GM12892 (cell line): ENCODE measurements around the gene ITIH4.

ENCODE experiments used
- DNase-seq: peaks from one replicate; pipeline ENCODE4 v3.0.0; 2011; ENCODE audit not compliant: insufficient read length
- FAIRE-seq: peaks from 2 replicates; lab custom pipeline; 2011; peaks lifted over from hg19 to GRCh38; lab: Jason Lieb, UNC
- POLR2A ChIP-seq: IDR thresholded peaks from 2 replicates; pipeline ENCODE4 v1.6.1; 2011; ENCODE audit warnings: low read depth, low read length, control low read depth
- POLR2AphosphoS5 ChIP-seq: IDR thresholded peaks from 2 replicates; pipeline ENCODE4 v1.6.1; 2011; ENCODE audit warnings: low read depth, low read length, control low read depth
- TAF1 ChIP-seq: IDR thresholded peaks from 2 replicates; pipeline ENCODE4 v1.6.1; 2011; ENCODE audit warnings: low read depth, mild to moderate bottlenecking, control low read depth, low read length, borderline replicate concordance

The ITIH4 gene

GRCh38 chr3:52866427-52866826 is 36.0 kb upstream of the ITIH4 start:
- TF ChIP-seq POLR2A (no peak), TAF1 (no peak), POLR2AphosphoS5 (no peak)
- DNase-seq = no peak
- no peak for FAIRE-seq

- no peak for FAIRE-seq
- no peak for DNase-seq
- TF ChIP-seq TAF1 = no peak
Measured at GRCh38 chr3:52865994-52866393, 35.5 kb upstream of the ITIH4 start.

DNA sequence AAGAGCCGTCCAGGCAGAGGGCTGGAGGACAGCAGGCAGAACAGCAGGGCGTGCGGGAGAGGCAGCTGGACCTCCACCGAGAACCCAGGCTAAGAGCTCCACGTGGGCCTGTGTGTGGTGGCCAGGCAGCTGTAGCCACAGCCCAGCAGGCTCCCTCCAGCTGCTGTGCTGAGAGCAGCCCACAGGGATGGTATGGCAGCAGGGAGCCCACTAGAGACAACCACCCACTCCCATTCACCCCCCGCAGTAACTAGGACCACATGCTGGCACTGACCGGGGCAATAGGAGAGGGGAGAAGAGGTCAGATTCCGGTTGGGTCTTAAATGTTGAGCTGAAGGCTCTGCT is 29.9 kb upstream of the ITIH4 start:
- DNase-seq = no peak
- TF ChIP-seq POLR2A (no peak), TAF1 (no peak), POLR2AphosphoS5 (no peak)
- FAIRE-seq = no peak

- DNase-seq (no peak), FAIRE-seq (no peak)
- TF ChIP-seq POLR2A (no peak), POLR2AphosphoS5 (no peak), TAF1 (no peak)
Measured at GRCh38 chr3:52859686-52860423, 29.4 kb upstream of the ITIH4 start.

DNA sequence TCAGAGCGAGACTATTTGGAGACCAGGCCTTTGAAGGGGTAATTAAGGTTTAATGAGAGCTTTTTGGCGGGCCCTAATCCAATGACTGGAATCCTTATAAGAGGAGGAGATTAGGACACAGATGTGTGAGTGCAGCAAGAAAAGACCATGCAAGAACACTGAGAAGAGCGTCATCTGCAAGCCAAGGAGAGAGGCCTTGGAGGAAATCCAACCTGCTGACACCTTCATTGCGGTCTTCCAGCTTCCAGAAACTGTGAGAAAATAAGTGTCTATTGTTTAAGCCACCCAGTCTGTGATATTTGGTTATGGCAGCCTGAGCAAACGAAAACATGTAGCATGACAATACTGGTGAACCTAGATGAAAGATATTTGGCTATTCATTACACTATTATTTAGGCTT is 27.4 kb upstream of the ITIH4 start:
- FAIRE-seq (no peak), DNase-seq (no peak)
- TF ChIP-seq TAF1 (no peak), POLR2AphosphoS5 (no peak), POLR2A (no peak)

- no peak for DNase-seq
- TF ChIP-seq TAF1 (no peak), POLR2A (no peak), POLR2AphosphoS5 (no peak)
- no peak for FAIRE-seq
Measured at GRCh38 chr3:52857133-52857532, 26.7 kb upstream of the ITIH4 start.

- TF ChIP-seq POLR2AphosphoS5 = no peak
- no peak for TF ChIP-seq POLR2A
- no peak for TF ChIP-seq TAF1
- no peak for FAIRE-seq
- DNase-seq = no peak
Measured at GRCh38 chr3:52856666-52857065, 26.2 kb upstream of the ITIH4 start.

- FAIRE-seq (no peak), DNase-seq (no peak)
- TF ChIP-seq POLR2A (no peak), TAF1 (no peak), POLR2AphosphoS5 (no peak)
Measured at GRCh38 chr3:52854013-52854412, 23.5 kb upstream of the ITIH4 start.

DNA sequence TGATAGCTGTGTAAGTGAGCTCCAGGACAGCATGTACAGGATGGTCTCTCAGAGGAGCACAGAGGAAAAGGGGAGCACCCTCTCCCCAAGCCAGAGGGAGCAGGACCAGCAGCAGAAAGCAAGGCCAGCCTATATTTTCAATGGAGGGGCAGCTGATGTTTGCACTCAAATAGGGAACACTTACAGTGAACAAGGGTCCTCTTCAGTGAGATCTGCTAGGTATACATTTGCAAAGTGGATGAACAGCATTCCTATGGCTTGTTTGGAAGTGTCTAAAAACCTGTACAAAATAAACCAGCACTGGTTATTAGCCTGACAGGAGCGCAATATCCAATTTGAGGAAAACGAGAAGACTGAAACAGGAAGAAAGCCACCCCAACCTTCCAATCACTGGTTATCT is 21.9 kb upstream of the ITIH4 start:
- TF ChIP-seq POLR2A (no peak), TAF1 (no peak), POLR2AphosphoS5 (no peak)
- FAIRE-seq (no peak), DNase-seq (no peak)

DNA sequence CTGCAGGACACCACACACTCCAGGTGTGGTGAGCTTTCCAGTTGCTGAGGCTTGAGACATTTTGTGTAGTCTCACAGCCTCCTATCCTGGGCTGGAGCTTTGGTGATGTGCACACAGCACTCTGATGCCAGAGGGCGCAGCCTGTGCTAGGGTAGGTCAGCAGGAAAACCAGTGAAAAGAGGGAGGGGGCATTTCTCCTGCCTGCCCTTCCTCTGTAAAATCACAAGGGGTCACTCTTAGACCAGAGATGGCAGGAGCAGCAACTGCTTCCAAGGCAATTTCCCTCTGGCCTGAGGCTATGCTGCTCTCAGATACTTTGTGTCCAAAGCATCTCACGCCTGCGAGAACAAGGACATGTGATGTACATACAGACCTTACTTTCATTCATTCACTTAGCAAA is 20.9 kb upstream of the ITIH4 start:
- TF ChIP-seq POLR2AphosphoS5 (no peak), TAF1 (no peak), POLR2A (no peak)
- DNase-seq (peak; percentile 48), FAIRE-seq (peak; percentile 58)

DNA sequence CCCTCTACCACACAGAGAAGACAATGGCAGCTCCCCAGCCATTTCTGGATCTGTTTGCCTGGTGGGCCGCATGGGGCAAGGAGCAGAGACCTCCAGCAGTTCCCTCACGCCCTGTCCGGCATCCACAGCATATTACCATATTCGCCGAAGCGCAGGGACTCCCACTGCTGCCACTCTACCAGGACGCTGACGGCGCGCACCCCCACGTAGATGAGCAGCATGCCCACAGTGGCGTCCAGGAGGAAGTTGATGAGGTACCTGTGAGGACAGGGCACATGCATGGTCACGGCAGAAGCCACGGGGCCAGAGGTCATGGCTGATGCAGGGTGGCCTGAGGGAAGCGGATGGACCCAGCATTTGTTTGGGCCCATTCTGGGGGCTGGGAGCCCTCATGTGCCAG is 19.2 kb upstream of the ITIH4 start:
- no peak for FAIRE-seq
- TF ChIP-seq POLR2AphosphoS5 (no peak), POLR2A (no peak), TAF1 (no peak)
- DNase-seq = no peak

DNA sequence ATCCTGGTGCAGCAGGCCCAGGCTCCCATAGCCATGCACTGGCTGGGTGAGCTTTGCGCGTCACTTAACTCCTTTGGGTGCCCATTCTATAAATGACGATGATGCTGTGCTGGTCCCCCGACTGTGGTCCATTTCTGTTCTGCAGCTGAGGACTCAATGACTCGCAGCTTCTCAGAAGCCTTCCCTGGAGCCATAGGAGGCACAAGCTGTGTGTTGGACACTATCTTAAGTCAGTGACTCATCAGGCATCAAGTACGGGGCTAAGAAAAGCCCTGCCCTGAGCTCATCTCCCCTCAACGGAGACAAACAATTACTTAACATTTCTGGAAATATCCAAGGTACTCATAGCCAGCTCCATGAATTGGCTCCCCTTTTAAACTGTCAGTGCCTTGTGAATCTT is 18.1 kb upstream of the ITIH4 start:
- DNase-seq (no peak), FAIRE-seq (no peak)
- no peak for TF ChIP-seq POLR2A
- no peak for TF ChIP-seq POLR2AphosphoS5

- TF ChIP-seq POLR2A = no peak
- TF ChIP-seq POLR2AphosphoS5 = no peak
- TF ChIP-seq TAF1 = no peak
- FAIRE-seq (no peak), DNase-seq (no peak)
Measured at GRCh38 chr3:52847726-52848125, 17.3 kb upstream of the ITIH4 start.
